ENCODE data around the gene SPAM1.

GRCh38 chr7:123917878-123918277 lies 7.2 kb upstream of the SPAM1 start:
- TF ChIP-seq POLR2A (IDR thresholded peaks at IDR 0.05; ENCODE audit: extremely low read depth, insufficient read length) (no peak), CTCF (IDR thresholded peaks at IDR 0.05; ENCODE audit: low read depth, low read length) (no peak), MAX (IDR thresholded peaks at IDR 0.05; ENCODE audit: low read depth, low read length) (no peak)
